Activated T-helper 9 cell treated with anti-CD3 and anti-CD28 coated beads, Interleukin-2, amount 50 U/mL, for 16 hours (primary cell): ENCODE measurements around the gene GTSE1.
"Not testable (repeated sequence)": the region's sequence is repeated elsewhere in the genome, so short reads cannot be mapped to it uniquely, and the experiment has no call there.

ENCODE experiments used
- DNase-seq: peaks from one replicate; pipeline ENCODE4 v3.0.0-alpha.2; 2020; ENCODE audit warnings: low read depth

Gene GTSE1

DNA sequence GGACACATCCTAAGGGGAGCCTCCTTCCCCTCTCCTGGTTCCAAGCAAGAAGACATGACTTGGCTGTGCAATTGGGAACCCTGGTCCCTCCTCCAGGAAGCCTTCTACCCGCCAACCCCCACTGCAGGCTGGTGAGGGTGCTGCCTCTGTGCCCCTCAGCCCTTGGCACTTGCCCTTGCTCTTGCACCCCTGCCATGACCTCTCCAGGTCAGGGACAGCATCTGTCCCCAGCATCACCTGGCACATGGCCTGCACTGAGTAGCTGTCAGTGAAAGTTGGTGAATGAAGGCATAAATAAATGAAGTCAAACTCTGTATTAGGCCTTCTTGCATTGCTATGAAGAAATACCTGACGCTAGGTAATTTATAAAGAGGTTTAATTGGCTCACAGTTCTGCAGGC, 1.9 kb upstream of the GTSE1 start:
- DNase-seq = no peak

DNA sequence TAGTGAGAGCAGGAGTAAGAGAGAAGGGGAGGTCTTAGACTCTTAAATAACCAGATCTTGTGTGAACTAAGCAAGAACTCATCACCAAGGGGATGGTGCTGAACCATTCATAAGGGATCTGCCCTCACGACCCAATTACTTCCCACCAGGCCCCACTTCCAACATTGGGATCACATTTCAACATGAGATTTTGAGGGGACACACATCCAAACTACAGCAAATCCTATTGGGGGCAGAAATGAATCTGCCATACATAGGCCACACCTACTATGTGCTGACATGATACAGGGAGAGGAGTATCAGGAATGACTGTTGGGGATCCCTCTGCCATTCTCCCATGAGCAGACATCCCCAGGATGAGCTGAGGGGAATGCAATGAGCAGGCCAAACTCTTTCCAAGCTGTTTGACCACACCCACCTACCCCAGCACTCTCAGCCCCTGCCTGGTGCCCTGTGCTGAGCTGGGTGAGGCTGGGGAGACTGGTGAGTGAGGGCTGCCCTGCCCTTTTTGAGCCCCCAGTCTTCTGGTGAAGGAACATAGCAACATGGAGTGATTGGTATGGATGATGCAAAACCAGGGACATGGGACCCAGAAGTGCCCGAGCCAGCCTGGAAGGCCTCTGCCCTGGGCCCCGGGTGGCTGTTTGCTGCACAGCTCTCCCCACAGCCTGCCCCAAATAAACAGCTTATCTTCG, 1.2 kb upstream of the GTSE1 start:
- no peak for DNase-seq

DNA sequence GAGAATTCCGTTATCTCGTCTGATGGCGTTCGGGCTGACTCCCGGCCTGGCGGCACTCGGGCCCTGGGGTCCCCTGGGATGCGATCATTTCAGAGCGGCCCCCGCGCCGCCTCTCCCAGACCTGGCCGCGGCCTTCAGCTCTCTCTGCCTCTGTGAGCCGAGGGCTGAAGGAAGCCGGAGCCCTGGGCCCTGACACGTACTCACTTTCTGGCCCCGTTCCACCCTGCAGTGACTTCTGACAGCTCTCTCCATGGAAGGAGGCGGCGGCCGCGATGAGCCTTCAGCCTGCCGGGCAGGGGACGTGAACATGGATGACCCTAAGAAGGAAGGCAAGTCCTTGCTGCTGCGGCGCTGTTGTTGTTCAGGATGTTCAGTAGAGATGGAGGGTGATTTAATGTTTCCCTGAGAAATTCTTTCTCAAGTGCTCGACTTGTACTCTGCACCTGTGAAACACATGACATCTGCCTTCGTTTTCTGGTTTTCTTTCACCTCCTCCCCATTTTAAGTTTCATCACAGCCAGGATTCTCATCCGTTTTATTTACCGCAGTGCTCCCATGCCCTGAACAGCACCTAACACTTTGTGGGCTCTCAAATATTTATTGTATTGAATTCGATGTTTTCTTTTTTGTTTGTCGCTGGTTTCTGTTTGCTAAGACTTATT, 612 bp downstream of the GTSE1 start:
- DNase-seq = no peak

DNA sequence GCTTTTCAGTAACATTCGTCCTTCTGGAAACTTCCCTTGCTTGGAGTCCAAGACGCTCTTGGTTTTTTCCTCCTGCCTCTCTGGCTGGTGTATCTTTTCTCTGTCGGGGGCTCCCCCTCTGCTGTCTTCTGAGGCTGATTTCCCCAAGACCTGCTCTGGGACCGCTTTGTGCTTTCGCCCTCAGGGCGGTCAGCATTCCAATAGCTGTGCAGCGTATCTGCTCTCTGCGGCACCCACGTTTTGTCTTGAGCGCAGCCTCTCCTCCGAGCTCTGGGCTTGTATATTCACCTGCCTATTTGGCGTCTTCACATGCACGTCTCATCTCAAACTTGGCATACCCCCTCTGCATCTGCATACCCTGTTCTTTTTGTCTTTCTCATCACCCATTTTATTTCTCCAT, 2.4 kb downstream of the GTSE1 start:
- DNase-seq = no peak

DNA sequence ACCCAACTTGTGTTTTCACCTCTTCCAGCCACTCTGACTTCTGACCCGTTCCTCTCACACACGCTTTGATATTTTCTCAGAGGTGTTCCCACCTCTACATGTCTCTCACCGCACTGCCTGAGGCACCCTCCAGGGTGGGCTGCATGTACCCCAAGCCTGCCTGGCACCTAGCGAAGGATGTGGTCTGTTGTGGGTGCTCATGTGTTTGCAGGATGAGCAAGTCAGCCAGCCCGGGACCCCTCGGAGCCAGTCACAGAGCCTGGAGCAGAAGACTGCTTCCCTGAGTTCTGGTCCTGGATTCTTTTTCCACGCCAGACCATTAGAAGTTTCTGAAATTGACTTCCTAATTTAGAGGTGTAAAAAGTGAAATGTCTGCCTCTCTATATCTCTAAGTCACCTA, 3.8 kb downstream of the GTSE1 start:
- DNase-seq = no peak

- DNase-seq = no peak
Observed at GRCh38 chr22:46303347-46303965, 6.8 kb downstream of the GTSE1 start.

DNA sequence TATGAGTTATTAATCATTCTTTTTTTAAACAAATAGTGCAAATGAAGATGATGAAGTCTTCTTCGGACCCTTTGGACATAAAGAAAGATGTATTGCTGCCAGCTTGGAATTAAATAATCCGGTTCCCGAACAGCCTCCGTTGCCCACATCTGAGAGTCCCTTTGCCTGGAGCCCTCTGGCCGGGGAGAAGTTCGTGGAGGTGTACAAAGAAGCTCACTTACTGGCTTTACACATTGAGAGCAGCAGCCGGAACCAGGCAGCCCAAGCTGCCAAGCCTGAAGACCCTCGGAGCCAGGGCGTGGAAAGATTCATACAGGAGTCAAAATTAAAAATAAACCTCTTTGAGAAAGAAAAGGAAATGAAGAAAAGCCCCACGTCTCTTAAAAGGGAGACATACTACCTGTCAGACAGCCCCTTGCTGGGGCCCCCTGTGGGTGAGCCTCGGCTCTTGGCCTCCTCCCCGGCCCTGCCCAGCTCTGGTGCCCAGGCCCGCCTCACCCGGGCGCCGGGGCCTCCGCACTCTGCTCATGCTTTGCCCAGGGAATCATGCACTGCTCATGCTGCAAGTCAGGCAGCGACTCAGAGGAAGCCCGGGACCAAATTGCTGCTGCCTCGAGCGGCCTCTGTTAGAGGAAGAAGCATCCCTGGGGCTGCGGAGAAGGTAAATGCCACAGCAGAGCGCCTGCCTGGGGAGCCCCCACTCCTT, 11.8 kb downstream of the GTSE1 start:
- DNase-seq = no peak

DNA sequence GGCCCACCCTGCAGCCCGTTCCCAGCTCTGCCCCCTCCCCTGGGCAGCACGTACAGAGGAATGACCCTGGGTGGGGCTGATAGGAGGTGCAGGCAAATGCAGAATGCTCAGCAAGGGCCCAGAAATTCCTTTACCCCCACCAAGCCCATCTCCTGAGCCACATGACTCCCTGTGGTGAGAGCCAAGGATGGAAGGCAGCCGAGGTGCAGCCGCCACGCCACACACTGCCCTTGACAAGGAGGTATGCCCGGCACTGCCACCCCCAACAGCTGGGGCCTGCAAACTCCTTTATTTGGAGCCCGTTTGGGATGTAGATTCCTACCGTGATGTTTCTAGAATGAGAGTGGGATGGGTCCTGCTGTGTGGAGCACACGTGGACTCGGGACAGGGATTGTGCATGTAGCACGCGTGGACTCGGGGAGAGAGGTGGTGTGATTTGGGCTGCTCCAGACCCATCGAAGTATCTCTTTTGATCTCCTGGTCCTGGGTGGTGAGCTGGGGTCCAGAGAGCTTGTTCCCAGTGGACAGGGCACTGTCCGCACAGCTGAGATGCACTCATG, 12.9 kb downstream of the GTSE1 start:
- no peak for DNase-seq

DNA sequence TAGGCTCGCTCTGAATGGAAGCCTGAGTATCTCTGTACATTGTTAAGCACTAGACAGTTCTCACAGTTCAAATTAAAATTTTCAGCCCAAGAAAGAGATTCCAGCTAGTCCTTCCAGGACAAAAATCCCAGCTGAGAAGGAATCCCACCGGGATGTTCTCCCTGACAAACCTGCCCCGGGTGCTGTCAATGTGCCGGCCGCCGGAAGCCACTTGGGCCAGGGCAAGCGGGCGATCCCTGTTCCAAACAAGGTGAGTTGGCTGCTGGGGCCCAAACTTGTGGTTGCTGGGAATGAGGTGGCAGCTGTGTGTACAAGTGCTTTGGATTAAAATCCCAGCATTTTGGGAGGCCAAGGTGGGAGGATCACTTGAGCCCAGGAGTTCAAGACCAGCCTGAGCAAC, 15.4 kb downstream of the GTSE1 start:
- DNase-seq = no peak

DNA sequence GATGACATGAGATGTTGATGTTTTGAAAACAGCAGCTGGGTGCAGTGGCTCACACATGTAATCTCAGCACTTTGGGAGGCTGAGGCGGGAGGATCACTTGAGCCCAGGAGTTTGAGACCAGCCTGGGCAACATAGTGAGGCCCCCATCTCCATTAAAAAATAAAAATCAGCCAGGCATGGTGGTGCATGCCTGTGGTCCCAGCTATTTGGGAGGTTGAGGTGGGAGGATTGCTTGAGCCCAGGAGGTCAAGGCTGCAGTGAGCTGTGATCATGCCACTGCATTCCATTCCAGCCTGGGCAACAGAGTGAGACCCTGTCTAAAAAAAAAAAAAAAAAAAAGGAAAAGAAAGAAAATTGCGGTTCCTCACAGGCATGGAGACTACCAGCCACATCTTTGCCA, 16.2 kb downstream of the GTSE1 start:
- DNase-seq = not testable (repeated sequence)

DNA sequence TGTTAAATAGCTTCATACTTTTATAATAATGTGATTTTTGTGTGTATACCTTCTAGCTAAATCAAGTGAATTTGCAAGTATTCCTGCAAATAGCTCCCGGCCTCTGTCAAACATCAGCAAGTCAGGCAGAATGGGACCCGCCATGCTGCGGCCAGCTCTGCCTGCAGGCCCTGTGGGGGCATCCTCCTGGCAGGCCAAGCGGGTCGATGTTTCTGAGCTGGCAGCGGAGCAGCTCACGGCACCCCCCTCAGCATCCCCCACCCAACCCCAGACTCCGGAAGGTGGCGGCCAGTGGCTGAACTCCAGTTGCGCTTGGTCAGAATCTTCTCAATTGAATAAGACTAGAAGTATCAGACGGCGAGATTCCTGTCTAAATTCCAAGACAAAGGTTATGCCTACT, 19.3 kb downstream of the GTSE1 start:
- no peak for DNase-seq

- no peak for DNase-seq
Observed at GRCh38 chr22:46317646-46318045, 21.0 kb downstream of the GTSE1 start.

DNA sequence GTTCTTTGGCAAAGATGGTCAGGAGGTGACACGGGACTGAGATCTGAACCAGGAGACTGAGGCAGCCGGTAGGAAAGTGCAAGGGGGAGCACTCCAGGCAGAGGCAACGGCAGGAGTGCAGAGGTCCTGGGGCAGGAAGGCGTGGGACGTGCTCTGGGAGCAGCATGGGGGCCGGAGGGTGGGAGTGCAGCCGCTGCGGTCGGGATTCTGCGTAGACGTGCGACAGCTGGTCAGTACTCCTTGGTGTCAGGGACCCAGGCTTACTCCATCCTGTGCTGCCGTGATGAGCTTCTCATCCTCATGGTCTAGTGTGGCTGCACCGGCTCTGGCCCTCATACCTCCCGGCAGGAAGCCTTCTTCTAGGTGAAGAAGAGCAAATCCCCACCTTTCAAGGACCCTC, 21.9 kb downstream of the GTSE1 start:
- DNase-seq = no peak

- DNase-seq = no peak
Observed at GRCh38 chr22:46319319-46319718, 22.6 kb downstream of the GTSE1 start.

DNA sequence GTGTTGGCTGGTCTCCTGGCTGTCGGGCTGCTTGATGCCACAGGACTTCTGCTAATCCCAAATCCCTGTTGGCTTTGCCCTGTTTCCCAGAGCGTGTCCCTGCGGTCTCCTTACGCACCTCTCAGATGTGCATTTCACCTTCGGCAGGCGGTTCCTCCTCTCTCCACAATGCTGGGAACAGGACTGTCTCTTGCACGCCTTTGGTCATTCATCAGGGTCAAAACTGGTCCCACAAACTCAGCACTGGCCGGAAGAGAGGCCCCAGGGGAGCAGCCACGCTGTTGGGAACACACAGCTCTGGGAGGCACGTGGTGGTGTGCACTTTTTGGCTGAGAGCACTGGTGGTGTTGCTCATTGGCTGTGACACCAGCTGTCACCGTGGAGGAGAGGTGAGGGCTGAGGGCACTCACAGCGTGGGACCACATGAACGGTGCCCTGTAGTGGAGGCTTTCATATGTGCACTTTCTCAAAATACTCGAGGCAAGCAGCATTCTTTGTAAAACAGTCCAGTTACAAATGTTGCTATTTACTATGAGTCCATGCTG, 23.6 kb downstream of the GTSE1 start:
- no peak for DNase-seq

- no peak for DNase-seq
Observed at GRCh38 chr22:46320716-46321386, 24.2 kb downstream of the GTSE1 start.

GRCh38 chr22:46322711-46323110, 26.0 kb downstream of the GTSE1 start:
- DNase-seq = no peak

DNA sequence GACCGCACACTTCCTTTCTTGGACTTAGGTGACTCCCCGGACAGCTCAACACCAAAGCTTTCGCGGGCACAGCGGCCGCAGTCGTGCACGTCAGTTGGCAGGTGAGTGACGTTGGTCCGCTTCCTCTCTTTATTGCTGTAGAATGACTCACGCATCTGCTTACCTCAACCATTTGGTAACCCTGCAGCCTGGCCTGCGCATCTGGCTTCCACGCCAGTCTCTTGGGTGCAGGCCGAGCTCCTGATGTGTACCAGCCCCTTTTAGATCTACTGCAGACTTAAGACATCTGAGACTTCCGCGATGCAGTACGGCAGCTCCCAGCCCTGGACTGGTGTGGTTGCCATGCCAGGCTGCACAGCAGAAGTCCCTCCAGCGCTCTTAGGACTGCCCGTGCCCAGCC, 26.5 kb downstream of the GTSE1 start:
- DNase-seq = no peak

DNA sequence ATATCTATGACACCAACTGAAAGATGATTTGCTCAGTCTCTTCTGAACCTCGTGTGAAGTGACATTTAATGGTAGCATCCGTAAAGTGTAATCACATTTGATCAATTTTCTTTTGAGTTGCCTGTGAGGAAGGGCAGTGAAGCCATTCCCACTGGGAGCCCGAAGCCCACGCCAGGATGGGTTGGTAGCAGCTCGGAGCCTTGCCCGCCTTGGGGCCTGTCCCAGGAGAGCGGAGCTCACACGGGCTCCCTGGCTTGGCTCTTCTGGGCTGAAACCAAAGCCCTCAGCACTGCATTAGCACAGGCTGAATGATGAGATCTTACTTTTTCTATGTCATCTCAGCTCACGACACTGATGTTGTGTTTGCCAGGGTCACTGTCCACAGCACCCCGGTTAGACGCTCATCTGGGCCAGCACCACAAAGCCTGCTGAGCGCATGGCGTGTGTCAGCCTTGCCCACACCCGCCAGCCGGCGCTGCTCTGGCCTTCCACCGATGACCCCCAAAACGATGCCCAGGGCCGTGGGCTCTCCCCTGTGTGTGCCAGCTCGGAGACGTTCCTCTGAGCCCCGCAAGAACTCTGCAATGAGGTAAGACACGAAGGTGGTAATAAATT, 29.5 kb downstream of the GTSE1 start:
- no peak for DNase-seq

GRCh38 chr22:46327691-46328465, 31.2 kb downstream of the GTSE1 start:
- no peak for DNase-seq

- DNase-seq = no peak
Observed at GRCh38 chr22:46328797-46329196, 32.1 kb downstream of the GTSE1 start.
